ENCODE results near the gene GPR152.

DNA sequence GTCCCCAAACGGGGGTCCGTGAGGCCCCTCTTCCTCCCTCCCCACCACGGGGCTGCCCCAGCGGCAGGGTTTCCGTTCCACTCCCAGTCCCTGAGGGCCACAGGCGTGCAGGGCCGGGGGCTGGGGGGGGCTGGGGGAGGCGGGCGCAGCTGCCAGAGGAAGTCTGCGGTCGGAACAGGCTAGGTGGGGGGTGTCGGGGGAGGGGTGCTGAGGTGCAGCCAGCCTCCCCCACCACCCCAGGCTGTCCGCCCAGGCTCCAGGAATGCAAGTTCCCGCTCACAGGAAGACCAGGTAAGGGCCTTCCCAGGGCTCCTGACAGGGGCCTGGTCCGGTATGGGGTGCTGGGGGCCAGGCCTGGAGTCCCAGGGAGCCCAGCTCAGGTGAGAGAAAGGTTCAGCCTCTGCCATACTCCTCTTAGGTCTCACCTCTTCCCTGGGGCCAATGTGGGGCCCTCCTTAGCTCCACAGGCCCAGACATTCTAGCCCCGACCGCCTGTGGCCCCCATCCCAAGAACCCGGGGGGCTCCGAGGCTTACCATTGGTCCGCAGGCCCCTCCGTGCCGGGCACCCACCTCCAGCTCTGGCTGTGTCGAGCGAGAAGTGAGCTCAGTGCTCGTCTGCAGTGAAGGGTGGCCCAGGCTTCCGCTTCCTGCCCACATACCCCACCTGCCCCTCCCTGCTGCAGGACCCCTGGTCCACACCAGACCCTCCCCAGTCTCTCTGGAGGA is 15.3 kb downstream of the GPR152 start, which contains the start of gene PTPRCAP:
- TF ChIP-seq, protein P1, sequence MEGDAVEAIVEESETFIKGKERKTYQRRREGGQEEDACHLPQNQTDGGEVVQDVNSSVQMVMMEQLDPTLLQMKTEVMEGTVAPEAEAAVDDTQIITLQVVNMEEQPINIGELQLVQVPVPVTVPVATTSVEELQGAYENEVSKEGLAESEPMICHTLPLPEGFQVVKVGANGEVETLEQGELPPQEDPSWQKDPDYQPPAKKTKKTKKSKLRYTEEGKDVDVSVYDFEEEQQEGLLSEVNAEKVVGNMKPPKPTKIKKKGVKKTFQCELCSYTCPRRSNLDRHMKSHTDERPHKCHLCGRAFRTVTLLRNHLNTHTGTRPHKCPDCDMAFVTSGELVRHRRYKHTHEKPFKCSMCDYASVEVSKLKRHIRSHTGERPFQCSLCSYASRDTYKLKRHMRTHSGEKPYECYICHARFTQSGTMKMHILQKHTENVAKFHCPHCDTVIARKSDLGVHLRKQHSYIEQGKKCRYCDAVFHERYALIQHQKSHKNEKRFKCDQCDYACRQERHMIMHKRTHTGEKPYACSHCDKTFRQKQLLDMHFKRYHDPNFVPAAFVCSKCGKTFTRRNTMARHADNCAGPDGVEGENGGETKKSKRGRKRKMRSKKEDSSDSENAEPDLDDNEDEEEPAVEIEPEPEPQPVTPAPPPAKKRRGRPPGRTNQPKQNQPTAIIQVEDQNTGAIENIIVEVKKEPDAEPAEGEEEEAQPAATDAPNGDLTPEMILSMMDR (IDR thresholded peaks at IDR 0.05), result no peak
- no peak for TF ChIP-seq POLR2A (IDR thresholded peaks at IDR 0.05)

Data from vagina (tissue), 2 donors.